Right lobe of liver (tissue), 4 donors: ENCODE results near the gene OLIG1.

ENCODE experiments used
- CTCF ChIP-seq, 4 donors: fragments of 200-600 bp in 3 of 4; fragments of 450-650 bp in 1 of 4; IDR thresholded peaks; one replicate each; pipeline versions ENCODE4 v1.5.1 to v1.8.0; 2016 to 2022; ENCODE audit warnings: antibody characterized with exemption in 4 of 4, mild to moderate bottlenecking in 2 of 4
- POLR2A ChIP-seq: fragments of 450-650 bp; IDR thresholded peaks from one replicate; pipeline ENCODE4 v1.6.1; 2017; ENCODE audit warnings: antibody characterized with exemption, mild to moderate bottlenecking
- donor health status: DM: no; HTN: no; CAD: no.
- donor health status: DM: no; HTN: no; CAD: no.
- donor health status: DM: no; HTN: yes; CAD: no.

- TF ChIP-seq CTCF (IDR thresholded peaks at IDR 0.05) = no peak
- no peak for TF ChIP-seq POLR2A
These were observed 45.5 kb upstream of the OLIG1 start for GRCh38 chr21:33024201-33025103.
